Measurements from ENCODE around the gene LCN15. TPM values are rescaled to one million over a fixed set of nuclear protein-coding genes. Genes with fewer than 3 reads are reported as not detected.

LCN15 gene
- total and polyA plus RNA-seq, 10 of the 15 experiments (the other 5 are each of a cell fraction or from before 2014, with no cell fraction given), result 0.37 to 0.50 TPM; not detected in 8

DNA sequence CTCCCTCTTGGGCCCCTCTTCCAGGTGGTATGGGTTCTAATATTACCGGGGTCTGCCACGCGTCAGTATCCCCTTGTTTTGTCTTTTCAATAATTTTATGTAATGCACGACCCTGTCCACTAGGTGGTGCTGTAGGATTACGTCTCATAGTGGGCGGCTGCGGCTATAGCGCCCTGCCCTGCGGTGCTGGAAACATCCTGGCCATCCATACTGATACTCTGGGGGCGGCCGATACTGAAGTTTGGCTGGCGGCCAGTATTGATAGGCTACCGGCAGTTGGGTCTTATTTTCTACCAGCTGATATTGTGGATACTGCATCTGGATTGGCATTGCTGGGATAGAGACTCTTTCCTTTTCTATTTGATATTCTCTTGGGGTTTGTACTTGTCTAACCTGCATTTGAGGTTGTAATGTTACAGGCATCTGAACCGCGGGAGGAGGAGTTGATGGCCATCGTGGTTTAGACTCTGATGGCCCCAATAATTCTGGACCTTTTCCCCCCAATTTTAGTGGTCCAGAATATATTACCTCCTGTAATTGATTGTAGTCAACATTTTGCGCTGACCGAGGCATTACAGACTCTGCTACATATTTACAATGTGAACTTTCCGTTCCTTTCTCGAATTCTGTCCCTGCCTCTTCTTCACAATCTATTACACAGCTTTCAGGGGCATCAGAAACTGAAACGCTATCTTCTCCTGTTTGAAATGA, 23.5 kb upstream of the LCN15 start (continued):
- TF ChIP-seq, protein P1, sequence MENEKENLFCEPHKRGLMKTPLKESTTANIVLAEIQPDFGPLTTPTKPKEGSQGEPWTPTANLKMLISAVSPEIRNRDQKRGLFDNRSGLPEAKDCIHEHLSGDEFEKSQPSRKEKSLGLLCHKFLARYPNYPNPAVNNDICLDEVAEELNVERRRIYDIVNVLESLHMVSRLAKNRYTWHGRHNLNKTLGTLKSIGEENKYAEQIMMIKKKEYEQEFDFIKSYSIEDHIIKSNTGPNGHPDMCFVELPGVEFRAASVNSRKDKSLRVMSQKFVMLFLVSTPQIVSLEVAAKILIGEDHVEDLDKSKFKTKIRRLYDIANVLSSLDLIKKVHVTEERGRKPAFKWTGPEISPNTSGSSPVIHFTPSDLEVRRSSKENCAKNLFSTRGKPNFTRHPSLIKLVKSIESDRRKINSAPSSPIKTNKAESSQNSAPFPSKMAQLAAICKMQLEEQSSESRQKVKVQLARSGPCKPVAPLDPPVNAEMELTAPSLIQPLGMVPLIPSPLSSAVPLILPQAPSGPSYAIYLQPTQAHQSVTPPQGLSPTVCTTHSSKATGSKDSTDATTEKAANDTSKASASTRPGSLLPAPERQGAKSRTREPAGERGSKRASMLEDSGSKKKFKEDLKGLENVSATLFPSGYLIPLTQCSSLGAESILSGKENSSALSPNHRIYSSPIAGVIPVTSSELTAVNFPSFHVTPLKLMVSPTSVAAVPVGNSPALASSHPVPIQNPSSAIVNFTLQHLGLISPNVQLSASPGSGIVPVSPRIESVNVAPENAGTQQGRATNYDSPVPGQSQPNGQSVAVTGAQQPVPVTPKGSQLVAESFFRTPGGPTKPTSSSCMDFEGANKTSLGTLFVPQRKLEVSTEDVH (IDR thresholded peaks at IDR 0.05; ENCODE audit: low read depth, partially characterized antibody), result no peak
- TF ChIP-seq POU2F2 (IDR thresholded peaks at IDR 0.05; ENCODE audit: borderline replicate concordance, low read depth, low read length), result peak; percentile 49; the same call in 1 of the 3 replicates
- TF ChIP-seq, protein P2, sequence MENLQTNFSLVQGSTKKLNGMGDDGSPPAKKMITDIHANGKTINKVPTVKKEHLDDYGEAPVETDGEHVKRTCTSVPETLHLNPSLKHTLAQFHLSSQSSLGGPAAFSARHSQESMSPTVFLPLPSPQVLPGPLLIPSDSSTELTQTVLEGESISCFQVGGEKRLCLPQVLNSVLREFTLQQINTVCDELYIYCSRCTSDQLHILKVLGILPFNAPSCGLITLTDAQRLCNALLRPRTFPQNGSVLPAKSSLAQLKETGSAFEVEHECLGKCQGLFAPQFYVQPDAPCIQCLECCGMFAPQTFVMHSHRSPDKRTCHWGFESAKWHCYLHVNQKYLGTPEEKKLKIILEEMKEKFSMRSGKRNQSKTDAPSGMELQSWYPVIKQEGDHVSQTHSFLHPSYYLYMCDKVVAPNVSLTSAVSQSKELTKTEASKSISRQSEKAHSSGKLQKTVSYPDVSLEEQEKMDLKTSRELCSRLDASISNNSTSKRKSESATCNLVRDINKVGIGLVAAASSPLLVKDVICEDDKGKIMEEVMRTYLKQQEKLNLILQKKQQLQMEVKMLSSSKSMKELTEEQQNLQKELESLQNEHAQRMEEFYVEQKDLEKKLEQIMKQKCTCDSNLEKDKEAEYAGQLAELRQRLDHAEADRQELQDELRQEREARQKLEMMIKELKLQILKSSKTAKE (IDR thresholded peaks at IDR 0.05; ENCODE audit: low read depth, poor library complexity, severe bottlenecking), result peak; percentile 53
- no peak for TF ChIP-seq CBX3 (IDR thresholded peaks at IDR 0.05; ENCODE audit: borderline replicate concordance, low read depth)
- peak in 1 of 2 experiments; percentile 27; a peak in 1 of 4 replicates for TF ChIP-seq IKZF2 (IDR thresholded peaks at IDR 0.05)
- TF ChIP-seq RCOR1 (conservative IDR thresholded peaks at IDR 0.05; ENCODE audit: low read depth, low read length), result no peak
- TF ChIP-seq IKZF1 (conservative IDR thresholded peaks at IDR 0.05), result peak; percentile 57
- peak; percentile 63 for TF ChIP-seq SMC3 (IDR thresholded peaks at IDR 0.05; ENCODE audit: borderline replicate concordance, low read length)
- peak; percentile 61; the same call in 1 of the 2 replicates for TF ChIP-seq RB1 (IDR thresholded peaks at IDR 0.05; ENCODE audit: borderline replicate concordance)
- TF ChIP-seq SMAD1 (IDR thresholded peaks at IDR 0.05; ENCODE audit: low read depth, partially characterized antibody), result peak; percentile 64
- TF ChIP-seq NR2C2 (IDR thresholded peaks at IDR 0.05; ENCODE audit: borderline replicate concordance, control insufficient read depth, insufficient read length, low read depth), result no peak
- TF ChIP-seq, protein P3, sequence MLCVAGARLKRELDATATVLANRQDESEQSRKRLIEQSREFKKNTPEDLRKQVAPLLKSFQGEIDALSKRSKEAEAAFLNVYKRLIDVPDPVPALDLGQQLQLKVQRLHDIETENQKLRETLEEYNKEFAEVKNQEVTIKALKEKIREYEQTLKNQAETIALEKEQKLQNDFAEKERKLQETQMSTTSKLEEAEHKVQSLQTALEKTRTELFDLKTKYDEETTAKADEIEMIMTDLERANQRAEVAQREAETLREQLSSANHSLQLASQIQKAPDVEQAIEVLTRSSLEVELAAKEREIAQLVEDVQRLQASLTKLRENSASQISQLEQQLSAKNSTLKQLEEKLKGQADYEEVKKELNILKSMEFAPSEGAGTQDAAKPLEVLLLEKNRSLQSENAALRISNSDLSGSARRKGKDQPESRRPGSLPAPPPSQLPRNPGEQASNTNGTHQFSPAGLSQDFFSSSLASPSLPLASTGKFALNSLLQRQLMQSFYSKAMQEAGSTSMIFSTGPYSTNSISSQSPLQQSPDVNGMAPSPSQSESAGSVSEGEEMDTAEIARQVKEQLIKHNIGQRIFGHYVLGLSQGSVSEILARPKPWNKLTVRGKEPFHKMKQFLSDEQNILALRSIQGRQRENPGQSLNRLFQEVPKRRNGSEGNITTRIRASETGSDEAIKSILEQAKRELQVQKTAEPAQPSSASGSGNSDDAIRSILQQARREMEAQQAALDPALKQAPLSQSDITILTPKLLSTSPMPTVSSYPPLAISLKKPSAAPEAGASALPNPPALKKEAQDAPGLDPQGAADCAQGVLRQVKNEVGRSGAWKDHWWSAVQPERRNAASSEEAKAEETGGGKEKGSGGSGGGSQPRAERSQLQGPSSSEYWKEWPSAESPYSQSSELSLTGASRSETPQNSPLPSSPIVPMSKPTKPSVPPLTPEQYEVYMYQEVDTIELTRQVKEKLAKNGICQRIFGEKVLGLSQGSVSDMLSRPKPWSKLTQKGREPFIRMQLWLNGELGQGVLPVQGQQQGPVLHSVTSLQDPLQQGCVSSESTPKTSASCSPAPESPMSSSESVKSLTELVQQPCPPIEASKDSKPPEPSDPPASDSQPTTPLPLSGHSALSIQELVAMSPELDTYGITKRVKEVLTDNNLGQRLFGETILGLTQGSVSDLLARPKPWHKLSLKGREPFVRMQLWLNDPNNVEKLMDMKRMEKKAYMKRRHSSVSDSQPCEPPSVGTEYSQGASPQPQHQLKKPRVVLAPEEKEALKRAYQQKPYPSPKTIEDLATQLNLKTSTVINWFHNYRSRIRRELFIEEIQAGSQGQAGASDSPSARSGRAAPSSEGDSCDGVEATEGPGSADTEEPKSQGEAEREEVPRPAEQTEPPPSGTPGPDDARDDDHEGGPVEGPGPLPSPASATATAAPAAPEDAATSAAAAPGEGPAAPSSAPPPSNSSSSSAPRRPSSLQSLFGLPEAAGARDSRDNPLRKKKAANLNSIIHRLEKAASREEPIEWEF (IDR thresholded peaks at IDR 0.05; ENCODE audit: insufficient replicate concordance, low read depth, low read length), result peak; percentile 90
- 0 out of 4 replicates have a peak, but pooled peaks of 1 of the 2 experiments have one; percentile 13 for TF ChIP-seq BHLHE40 (IDR thresholded peaks at IDR 0.05; ENCODE audit: borderline replicate concordance in 1 of 2, low read depth in 2 of 2, low read length in 1 of 2)
- peak; percentile 88 for TF ChIP-seq RAD21 (IDR thresholded peaks at IDR 0.05; ENCODE audit: insufficient read depth, low read depth, low read length)
- no peak for TF ChIP-seq HDAC2 (IDR thresholded peaks at IDR 0.05)
- no peak for TF ChIP-seq CREB1 (IDR thresholded peaks at IDR 0.05; ENCODE audit: low read depth)
- no peak for TF ChIP-seq IRF4 (IDR thresholded peaks at IDR 0.05; ENCODE audit: low read depth, low read length)
- TF ChIP-seq, protein P4, sequence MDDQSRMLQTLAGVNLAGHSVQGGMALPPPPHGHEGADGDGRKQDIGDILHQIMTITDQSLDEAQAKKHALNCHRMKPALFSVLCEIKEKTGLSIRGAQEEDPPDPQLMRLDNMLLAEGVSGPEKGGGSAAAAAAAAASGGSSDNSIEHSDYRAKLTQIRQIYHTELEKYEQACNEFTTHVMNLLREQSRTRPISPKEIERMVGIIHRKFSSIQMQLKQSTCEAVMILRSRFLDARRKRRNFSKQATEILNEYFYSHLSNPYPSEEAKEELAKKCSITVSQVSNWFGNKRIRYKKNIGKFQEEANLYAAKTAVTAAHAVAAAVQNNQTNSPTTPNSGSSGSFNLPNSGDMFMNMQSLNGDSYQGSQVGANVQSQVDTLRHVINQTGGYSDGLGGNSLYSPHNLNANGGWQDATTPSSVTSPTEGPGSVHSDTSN (IDR thresholded peaks at IDR 0.05; ENCODE audit: insufficient replicate concordance, low read depth, low read length), result no peak
